PC-9 (cell line): ENCODE results near the gene C2orf76.

Experiments
- CTCF ChIP-seq: fragments of 200-600 bp; sonication (generic); conservative IDR thresholded peaks from 2 replicates; pipeline ENCODE4 v1.6.1; 2017; ENCODE audit warnings: mixed run types, antibody characterized with exemption, mild to moderate bottlenecking, moderate library complexity
- EZH2 ChIP-seq: fragments of 200-600 bp; sonication (generic); IDR thresholded peaks from 2 replicates; pipeline ENCODE4 v1.8.0; 2017; ENCODE audit warnings: antibody characterized with exemption, low read depth

- no peak for TF ChIP-seq CTCF
- TF ChIP-seq EZH2, result no peak
Measured at GRCh38 chr2:119371111-119371510, 4.5 kb upstream of the C2orf76 start.
